Caco-2 (cell line): Measurements from ENCODE around the gene BMP8A. TPM values are rescaled to one million over a fixed set of nuclear protein-coding genes. Genes with fewer than 3 reads are reported as not detected.

Source experiments
- BruUV-seq: library from RNA; stranded (reverse); fragments of 400-500 nt; replicated peaks from 2 replicates; lab custom pipeline; 2021; lab: Mats Ljungman, UMichigan
- CTCF ChIA-PET: fragments of 300-600 bp; sonication (Branson Sonifier 250); formaldehyde crosslinking; loops from one replicate; lab custom pipeline; 2022; ENCODE audit warnings: antibody characterized with exemption; lab: Charles Lee
- POLR2A ChIA-PET: fragments of 300-600 bp; sonication (Branson Sonifier 250); formaldehyde crosslinking; loops from one replicate; lab custom pipeline; 2022; ENCODE audit warnings: antibody characterized with exemption; lab: Charles Lee
- DNase-seq, 2 experiments: peaks; one replicate each; pipeline versions ENCODE4 v3.0.0 to v3.0.0-alpha.2; 2020 to 2022
- H3K27me3 ChIP-seq: replicated peaks from 2 replicates; pipeline ENCODE4 v1.6.0; 2011; ENCODE audit warnings: low read length; ENCODE audit not compliant: control insufficient read depth, insufficient read depth
- H3K36me3 ChIP-seq: 2 replicates; pipeline ENCODE4 v1.5.1; 2011; ENCODE audit warnings: low read length; ENCODE audit not compliant: control insufficient read depth, insufficient read depth
- H3K4me1 ChIP-seq: fragments of 250-450 bp; sonication (Bioruptor Pico); 2 replicates; pipeline ENCODE4 v1.5.1; 2020; ENCODE audit warnings: mild to moderate bottlenecking
- H3K4me3 ChIP-seq: 2 replicates; pipeline ENCODE4 v1.5.1; 2011; ENCODE audit warnings: low read depth, mild to moderate bottlenecking, control low read depth, low read length
- H3K9me3 ChIP-seq: fragments of 250-450 bp; sonication (Bioruptor Pico); 2 replicates; pipeline ENCODE4 v1.5.1; 2020; ENCODE audit warnings: mild to moderate bottlenecking, moderate library complexity
- H3K27ac Mint-ChIP-seq: one replicate; pipeline ENCODE4 v1.8.0; 2022; ENCODE audit warnings: mixed read lengths; ENCODE audit not compliant: unreplicated experiment
- H3K27me3 Mint-ChIP-seq: one replicate; pipeline ENCODE4 v1.8.0; 2022; ENCODE audit warnings: mixed read lengths; ENCODE audit not compliant: insufficient read depth, unreplicated experiment
- H3K36me3 Mint-ChIP-seq: one replicate; pipeline ENCODE4 v1.8.0; 2022; ENCODE audit warnings: mild to moderate bottlenecking, mixed read lengths; ENCODE audit not compliant: insufficient read depth, unreplicated experiment
- H3K4me1 Mint-ChIP-seq: one replicate; pipeline ENCODE4 v1.8.0; 2022; ENCODE audit warnings: low read depth, mixed read lengths; ENCODE audit not compliant: unreplicated experiment
- H3K4me3 Mint-ChIP-seq: one replicate; pipeline ENCODE4 v1.8.0; 2022; ENCODE audit warnings: mild to moderate bottlenecking, moderate library complexity, mixed read lengths; ENCODE audit not compliant: unreplicated experiment
- H3K9me3 Mint-ChIP-seq: one replicate; pipeline ENCODE4 v1.8.0; 2022; ENCODE audit warnings: mixed read lengths; ENCODE audit not compliant: unreplicated experiment
- CTCF ChIP-seq, 2 experiments: fragments of 200-600 bp in 1 of 2; IDR thresholded peaks; 1 replicate in 1 of 2; 2 replicates in 1 of 2; pipeline versions ENCODE4 v1.5.1 to v1.8.0; 2011 to 2022; ENCODE audit warnings: antibody characterized with exemption in 1 of 2, control low read depth in 1 of 2, inconsistent platforms in 1 of 2, low read depth in 1 of 2, low read length in 1 of 2, mild to moderate bottlenecking in 1 of 2, moderate library complexity in 1 of 2; ENCODE audit not compliant: insufficient read depth in 1 of 2, severe bottlenecking in 1 of 2, unreplicated experiment in 1 of 2
- intact Hi-C: fragments of 100-400 bp; cut with micrococcal nuclease; formaldehyde crosslinking; loops from one replicate; pipeline ENCODE4 v1.10.0; 2022; ENCODE audit not compliant: unreplicated experiment
- total RNA-seq: library from RNA; stranded (reverse); gene quantifications from 2 replicates; pipeline ENCODE4 v1.2.3, GENCODE V29; 2022

BMP8A gene
- total RNA-seq, 1 experiment from 2014 or later: 3.2 TPM

- Histone ChIP-seq H3K27me3 (no peaks in the 10 kb centered on the region), H3K36me3 (peaks cover 12% of the 10 kb centered on the region), H3K4me1 (peaks cover 23% of the 10 kb centered on the region), H3K9me3 (no peaks in the 10 kb centered on the region), H3K4me3 (no peak overlapping the region)
- POLR2A ChIA-PET: no interaction called here
- Mint-ChIP-seq H3K4me1 (peaks cover 8% of the 10 kb centered on the region), H3K27ac (no peak overlapping the region), H3K36me3 (peaks cover 87% of the 10 kb centered on the region), H3K4me3 (no peak overlapping the region), H3K27me3 (no peaks in the 10 kb centered on the region), H3K9me3 (no peaks in the 10 kb centered on the region)
- no peak for DNase-seq
- CTCF ChIA-PET: no interaction called here
- no TSS peak for BruUV-seq
- TF ChIP-seq CTCF (IDR thresholded peaks at IDR 0.05; ENCODE audit: insufficient read depth in 1 of 2, low read depth in 1 of 2, low read length in 1 of 2, severe bottlenecking in 1 of 2, unreplicated experiment in 1 of 2): no peak
- intact Hi-C loops: no loop called here
These were observed 72.9 kb downstream of the BMP8A start for GRCh38 chr1:39564340-39564739.

- Histone ChIP-seq H3K4me1 (peaks cover 23% of the 10 kb centered on the region), H3K27me3 (no peaks in the 10 kb centered on the region), H3K36me3 (peaks cover 13% of the 10 kb centered on the region), H3K9me3 (no peaks in the 10 kb centered on the region), H3K4me3 (no peak overlapping the region)
- Mint-ChIP-seq H3K4me3 (no peak overlapping the region), H3K27me3 (no peaks in the 10 kb centered on the region), H3K4me1 (peaks cover 8% of the 10 kb centered on the region), H3K9me3 (no peaks in the 10 kb centered on the region), H3K27ac (no peak overlapping the region), H3K36me3 (peaks cover 87% of the 10 kb centered on the region)
- ChIA-PET POLR2A (no interaction called here), CTCF (no interaction called here)
- no peak for TF ChIP-seq CTCF (IDR thresholded peaks at IDR 0.05; ENCODE audit: insufficient read depth in 1 of 2, low read depth in 1 of 2, low read length in 1 of 2, severe bottlenecking in 1 of 2, unreplicated experiment in 1 of 2)
- no TSS peak for BruUV-seq
- intact Hi-C loops: no loop called here
- no peak for DNase-seq
These were observed 73.5 kb downstream of the BMP8A start for GRCh38 chr1:39564941-39565340.

GRCh38 chr1:39566441-39567137, 75.2 kb downstream of the BMP8A start:
- peak overlapping the region; percentile 39 for H3K27ac Mint-ChIP-seq
- Histone ChIP-seq H3K9me3 (no peaks in the 10 kb centered on the region), H3K4me1 (peaks cover 23% of the 10 kb centered on the region), H3K4me3 (no peak overlapping the region), H3K36me3 (peaks cover 17% of the 10 kb centered on the region), H3K27me3 (no peaks in the 10 kb centered on the region)
- TF ChIP-seq CTCF (IDR thresholded peaks at IDR 0.05; ENCODE audit: insufficient read depth in 1 of 2, low read depth in 1 of 2, low read length in 1 of 2, severe bottlenecking in 1 of 2, unreplicated experiment in 1 of 2): no peak
- H3K4me3 Mint-ChIP-seq: peak overlapping the region; percentile 43
- peak; percentile 47 to 78 for DNase-seq
- no TSS peak for BruUV-seq
- intact Hi-C loops: no loop called here
- H3K36me3 Mint-ChIP-seq: peaks cover 87% of the 10 kb centered on the region
- ChIA-PET CTCF (no interaction called here), POLR2A (no interaction called here)
- no peaks in the 10 kb centered on the region for H3K9me3 Mint-ChIP-seq
- peaks cover 8% of the 10 kb centered on the region for H3K4me1 Mint-ChIP-seq
- H3K27me3 Mint-ChIP-seq: no peaks in the 10 kb centered on the region
